Mucosa of rectum (tissue), 2 donors: Measurements from ENCODE around the gene ACSM6.

ENCODE experiments used
- H3K27ac ChIP-seq, 2 donors: one replicate each; pipeline ENCODE4 v1.7.0; 2013; ENCODE audit warnings: inconsistent platforms in 2 of 2, low read depth in 2 of 2, low read length in 2 of 2
- H3K27me3 ChIP-seq, 2 donors: one replicate each; pipeline ENCODE4 v1.7.0; 2013; ENCODE audit warnings: low read length in 2 of 2; ENCODE audit not compliant: control insufficient read depth in 2 of 2, insufficient read depth in 2 of 2
- H3K36me3 ChIP-seq, 2 donors: one replicate each; pipeline ENCODE4 v1.7.0; 2013; ENCODE audit warnings: low read length in 2 of 2; ENCODE audit not compliant: control insufficient read depth in 2 of 2, insufficient read depth in 2 of 2
- H3K4me1 ChIP-seq, 2 donors: one replicate each; pipeline ENCODE4 v1.7.0; 2013; ENCODE audit warnings: low read length in 2 of 2, mild to moderate bottlenecking in 1 of 2; ENCODE audit not compliant: control insufficient read depth in 2 of 2, insufficient read depth in 2 of 2
- H3K4me3 ChIP-seq, 2 donors: one replicate each; pipeline ENCODE4 v1.7.0; 2013; ENCODE audit warnings: low read length in 2 of 2
- H3K9ac ChIP-seq, 2 donors: one replicate each; pipeline ENCODE4 v1.7.0; 2013; ENCODE audit warnings: low read length in 2 of 2, low read depth in 1 of 2, mild to moderate bottlenecking in 1 of 2
- H3K9me3 ChIP-seq, 2 donors: one replicate each; pipeline ENCODE4 v1.7.0; 2013; ENCODE audit warnings: low read length in 2 of 2; ENCODE audit not compliant: control insufficient read depth in 2 of 2
- donor health status: healthy.
- donor health status: Normal muscosa, but diverticular disease.

ACSM6 gene, protein sequence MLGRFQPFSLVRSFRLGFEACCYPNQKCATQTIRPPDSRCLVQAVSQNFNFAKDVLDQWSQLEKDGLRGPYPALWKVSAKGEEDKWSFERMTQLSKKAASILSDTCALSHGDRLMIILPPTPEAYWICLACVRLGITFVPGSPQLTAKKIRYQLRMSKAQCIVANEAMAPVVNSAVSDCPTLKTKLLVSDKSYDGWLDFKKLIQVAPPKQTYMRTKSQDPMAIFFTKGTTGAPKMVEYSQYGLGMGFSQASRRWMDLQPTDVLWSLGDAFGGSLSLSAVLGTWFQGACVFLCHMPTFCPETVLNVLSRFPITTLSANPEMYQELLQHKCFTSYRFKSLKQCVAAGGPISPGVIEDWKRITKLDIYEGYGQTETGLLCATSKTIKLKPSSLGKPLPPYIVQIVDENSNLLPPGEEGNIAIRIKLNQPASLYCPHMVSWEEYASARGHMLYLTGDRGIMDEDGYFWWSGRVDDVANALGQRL

DNA sequence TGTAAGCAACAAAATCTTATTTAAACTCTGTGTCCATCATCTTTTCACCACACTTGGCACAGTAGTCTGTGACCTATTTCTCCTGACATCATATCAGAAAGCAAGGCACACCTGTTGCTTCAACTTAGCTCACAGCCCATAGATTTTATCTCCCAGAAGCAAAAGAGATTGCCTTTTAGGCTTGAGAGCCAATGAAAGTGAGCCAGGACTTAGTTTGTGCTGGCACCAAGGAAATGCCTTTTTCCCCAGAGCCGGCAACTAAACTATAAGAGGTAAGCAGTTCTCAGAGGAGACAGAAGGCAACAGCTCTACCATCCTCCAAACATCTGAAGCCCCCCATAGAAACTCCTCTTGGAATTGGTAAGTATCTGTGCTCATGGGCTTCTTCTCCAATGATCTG lies at the start of gene ACSM6:
Gene ACSM6, plus strand, starts transcription at position 295 of the 400 bp plus-strand sequence. CDS start 248 bp downstream, outside the sequence.
- Histone ChIP-seq H3K4me1 (no peaks in the 10 kb centered on the region), H3K9ac (no peak within 1 kb of the TSS), H3K27ac (no peak within 1 kb of the TSS), H3K27me3 (no peaks in the 10 kb centered on the region), H3K9me3 (no peaks in the 10 kb centered on the region), H3K4me3 (no peak within 1 kb of the TSS), H3K36me3 (no peaks in the 10 kb centered on the region)

GRCh38 chr10:95168694-95169093 lies 25.3 kb upstream of the ACSM6 start:
- no peaks in the 10 kb centered on the region for H3K4me1 ChIP-seq
- no peak overlapping the region for H3K27ac ChIP-seq
- no peaks in the 10 kb centered on the region for H3K36me3 ChIP-seq
- H3K9ac ChIP-seq = no peak overlapping the region
- no peaks in the 10 kb centered on the region for H3K27me3 ChIP-seq
- H3K9me3 ChIP-seq = no peaks in the 10 kb centered on the region
- no peak overlapping the region for H3K4me3 ChIP-seq

- Histone ChIP-seq H3K36me3 (no peaks in the 10 kb centered on the region), H3K27ac (no peak overlapping the region), H3K9me3 (no peaks in the 10 kb centered on the region), H3K4me3 (no peak overlapping the region), H3K9ac (no peak overlapping the region), H3K4me1 (no peaks in the 10 kb centered on the region), H3K27me3 (no peaks in the 10 kb centered on the region)
These were observed 24.5 kb upstream of the ACSM6 start for GRCh38 chr10:95169522-95169921.

DNA sequence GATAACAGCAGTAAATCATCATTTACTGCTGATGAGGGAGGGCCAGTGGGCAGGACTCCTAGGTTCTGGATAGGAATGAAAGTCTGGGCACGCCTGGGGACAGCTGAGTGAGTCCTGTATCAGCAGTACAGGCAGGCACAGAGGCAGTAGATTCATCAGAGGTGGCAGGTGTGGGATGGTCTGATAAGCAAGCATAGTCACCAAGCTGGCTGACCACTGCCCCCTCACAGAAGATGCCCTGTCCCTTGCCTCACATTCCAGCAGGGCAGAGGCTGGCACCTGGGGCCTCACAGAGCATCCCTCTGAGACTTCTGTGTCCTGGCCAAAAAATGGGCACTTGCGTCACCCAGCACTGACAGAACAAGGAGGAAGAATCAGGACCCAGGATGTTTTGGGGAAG lies 23.2 kb upstream of the ACSM6 start:
- Histone ChIP-seq H3K27me3 (no peaks in the 10 kb centered on the region), H3K4me1 (no peaks in the 10 kb centered on the region), H3K9ac (no peak overlapping the region), H3K9me3 (no peaks in the 10 kb centered on the region), H3K36me3 (no peaks in the 10 kb centered on the region), H3K4me3 (no peak overlapping the region), H3K27ac (no peak overlapping the region)

- Histone ChIP-seq H3K4me3 (no peak overlapping the region), H3K4me1 (no peaks in the 10 kb centered on the region), H3K27ac (no peak overlapping the region), H3K36me3 (no peaks in the 10 kb centered on the region), H3K27me3 (no peaks in the 10 kb centered on the region), H3K9ac (no peak overlapping the region), H3K9me3 (no peaks in the 10 kb centered on the region)
These were observed 22.7 kb upstream of the ACSM6 start for GRCh38 chr10:95171336-95171735.

GRCh38 chr10:95172851-95173250 lies 21.2 kb upstream of the ACSM6 start:
- no peaks in the 10 kb centered on the region for H3K9me3 ChIP-seq
- no peaks in the 10 kb centered on the region for H3K4me1 ChIP-seq

GRCh38 chr10:95176101-95176500 lies 17.9 kb upstream of the ACSM6 start:
- Histone ChIP-seq H3K4me1 (no peaks in the 10 kb centered on the region), H3K27ac (no peak overlapping the region), H3K9me3 (no peaks in the 10 kb centered on the region), H3K9ac (no peak overlapping the region), H3K27me3 (no peaks in the 10 kb centered on the region), H3K4me3 (no peak overlapping the region), H3K36me3 (no peaks in the 10 kb centered on the region)

More at GRCh38 chr10:95172851-95173250, 21.2 kb upstream of the ACSM6 start:
- Histone ChIP-seq H3K9ac (no peak overlapping the region), H3K27ac (no peak overlapping the region), H3K4me3 (no peak overlapping the region), H3K36me3 (no peaks in the 10 kb centered on the region), H3K27me3 (no peaks in the 10 kb centered on the region)

DNA sequence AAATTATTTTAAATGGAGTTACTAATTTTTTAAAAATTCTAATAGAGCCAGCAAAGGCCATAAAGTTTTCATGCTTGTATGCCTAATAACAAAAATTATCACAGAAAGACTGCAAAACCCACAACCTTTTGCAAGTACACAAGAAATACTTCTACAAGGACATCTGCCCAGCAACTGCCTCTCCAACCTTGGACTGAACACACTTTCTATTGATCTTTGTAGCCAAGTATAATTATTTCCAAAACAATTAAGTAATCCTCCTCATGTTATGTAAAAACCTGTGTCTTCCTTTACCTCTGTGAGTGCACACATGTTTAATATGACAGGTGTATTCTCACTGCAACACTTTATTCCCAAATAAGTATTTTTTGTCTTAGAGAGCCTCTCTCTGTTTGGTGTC lies 16.6 kb upstream of the ACSM6 start:
- no peaks in the 10 kb centered on the region for H3K36me3 ChIP-seq
- H3K27ac ChIP-seq = no peak overlapping the region
- peaks cover 0 to 3% of the 10 kb centered on the region in 2 donors for H3K4me1 ChIP-seq
- H3K4me3 ChIP-seq = no peak overlapping the region
- no peaks in the 10 kb centered on the region for H3K9me3 ChIP-seq
- H3K9ac ChIP-seq = no peak overlapping the region
- H3K27me3 ChIP-seq = no peaks in the 10 kb centered on the region

DNA sequence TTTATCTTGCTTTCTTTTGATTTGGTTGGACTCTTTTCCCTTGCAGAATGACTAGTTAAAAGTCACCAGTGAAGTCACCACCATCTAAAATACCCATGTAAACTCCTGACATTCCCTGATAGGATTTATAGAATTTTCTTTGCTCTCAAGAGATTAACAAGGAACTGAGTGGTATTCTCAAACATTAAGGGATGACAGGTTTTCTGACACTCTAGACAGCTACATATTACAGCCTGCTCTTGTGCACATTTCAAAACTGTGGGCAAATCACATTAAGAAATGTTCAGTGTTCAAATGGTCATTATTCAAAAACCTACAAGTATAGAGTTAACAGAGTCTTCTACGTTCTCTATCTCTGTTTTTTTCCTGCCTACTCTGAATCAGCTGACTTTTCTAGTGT lies 15.8 kb upstream of the ACSM6 start:
- Histone ChIP-seq H3K27ac (no peak overlapping the region), H3K36me3 (no peaks in the 10 kb centered on the region), H3K9ac (no peak overlapping the region), H3K27me3 (no peaks in the 10 kb centered on the region), H3K4me1 (peaks cover 0 to 3% of the 10 kb centered on the region in 2 donors), H3K9me3 (no peaks in the 10 kb centered on the region), H3K4me3 (no peak overlapping the region)

DNA sequence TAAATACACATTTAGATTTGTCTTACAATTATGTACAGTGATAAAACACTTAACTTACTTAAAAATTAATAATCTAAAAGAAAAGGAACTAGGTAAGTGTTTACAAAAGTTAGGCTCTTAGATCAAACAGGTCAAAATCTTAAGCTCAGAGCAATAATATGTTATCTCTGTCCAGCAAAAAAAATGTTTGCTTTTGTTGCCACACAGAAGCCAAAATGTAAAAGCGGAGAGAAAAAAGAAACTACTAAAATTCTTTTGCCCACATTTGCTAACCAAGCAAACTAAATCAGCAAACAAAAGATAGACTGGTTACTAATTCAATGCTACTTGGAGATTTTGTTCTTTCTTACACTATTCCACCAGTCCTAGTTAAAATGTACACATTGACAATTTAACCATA lies 15.2 kb upstream of the ACSM6 start:
- Histone ChIP-seq H3K4me3 (no peak overlapping the region), H3K27me3 (no peaks in the 10 kb centered on the region), H3K36me3 (no peaks in the 10 kb centered on the region), H3K9me3 (no peaks in the 10 kb centered on the region), H3K9ac (no peak overlapping the region), H3K27ac (no peak overlapping the region), H3K4me1 (peaks cover 0 to 3% of the 10 kb centered on the region in 2 donors)
